Fibroblast of lung (primary cell): ENCODE measurements around the gene MICAL3. TPM values are rescaled to one million over a fixed set of nuclear protein-coding genes. Genes with fewer than 3 reads are reported as not detected.
"Not testable (repeated sequence)": the region's sequence is repeated elsewhere in the genome, so short reads cannot be mapped to it uniquely, and the experiment has no call there.

Source experiments
- DNase-seq, 2 donors: peaks; one replicate each; pipeline versions ENCODE4 v3.0.0 to v3.0.0-alpha.2; 2010; ENCODE audit warnings: low read depth in 2 of 2
- H2AFZ ChIP-seq: 2 replicates; pipeline ENCODE4 v1.5.1; 2012; ENCODE audit warnings: low read length, control low read depth, inconsistent platforms
- H3K27ac ChIP-seq: 2 replicates; pipeline ENCODE4 v1.5.1; 2011; ENCODE audit warnings: low read length, control low read depth; ENCODE audit not compliant: insufficient read depth
- H3K27me3 ChIP-seq: 2 replicates; pipeline ENCODE4 v1.5.1; 2011; ENCODE audit warnings: mild to moderate bottlenecking, low read length; ENCODE audit not compliant: control insufficient read depth, insufficient read depth
- H3K36me3 ChIP-seq: 2 replicates; pipeline ENCODE4 v1.5.1; 2011; ENCODE audit warnings: low read length; ENCODE audit not compliant: control insufficient read depth, insufficient read depth
- H3K4me1 ChIP-seq: 2 replicates; pipeline ENCODE4 v1.5.1; 2011; ENCODE audit warnings: low read length; ENCODE audit not compliant: control insufficient read depth, insufficient read depth; ENCODE audit errors: extremely low read depth
- H3K4me2 ChIP-seq: 2 replicates; pipeline ENCODE4 v1.5.1; 2011; ENCODE audit warnings: low read length, control low read depth; ENCODE audit not compliant: insufficient read depth; ENCODE audit errors: extremely low read depth
- H3K4me3 ChIP-seq, 4 experiments: fragments of 200-600 bp in 1 of 4; sonication (generic) in 1 of 4; replicated peaks in 1 of 4; 2 replicates each; pipeline ENCODE4 v1.5.1; 2011 to 2016; ENCODE audit warnings: low read length in 4 of 4, low read depth in 3 of 4, mild to moderate bottlenecking in 3 of 4, control low read depth in 2 of 4, inconsistent platforms in 1 of 4, mixed read lengths in 1 of 4; ENCODE audit not compliant: insufficient read depth in 1 of 4; ENCODE audit errors: control extremely low read depth in 1 of 4
- H3K79me2 ChIP-seq: 2 replicates; pipeline ENCODE4 v1.5.1; 2012; ENCODE audit warnings: mild to moderate bottlenecking, low read length, inconsistent platforms; ENCODE audit not compliant: control insufficient read depth, insufficient read depth
- H3K9ac ChIP-seq: 2 replicates; pipeline ENCODE4 v1.5.1; 2011; ENCODE audit warnings: mild to moderate bottlenecking, low read length, control low read depth; ENCODE audit not compliant: insufficient read depth
- H3K9me3 ChIP-seq: 2 replicates; pipeline ENCODE4 v1.5.1; 2012; ENCODE audit warnings: low read depth, low read length; ENCODE audit not compliant: control insufficient read depth, insufficient read depth
- H4K20me1 ChIP-seq: 2 replicates; pipeline ENCODE4 v1.5.1; 2011; ENCODE audit warnings: low read length; ENCODE audit not compliant: control insufficient read depth, insufficient read depth; ENCODE audit errors: extremely low read depth
- EZH2 ChIP-seq: IDR thresholded peaks from 2 replicates; pipeline ENCODE4 v1.5.1; 2012; ENCODE audit warnings: low read length, control low read depth, mild to moderate bottlenecking; ENCODE audit errors: missing control alignments
- polyA plus RNA-seq, 2 donors: library from polyadenylated mRNA; depleted of rRNA in 1 of 2; stranded (reverse) in 1 of 2; unstranded in 1 of 2; fragments of >200 nt; gene quantifications; 2 replicates each; pipeline ENCODE4 v1.2.1, GENCODE V29; 2011 to 2012; ENCODE audit warnings: missing spikeins in 1 of 2
- total RNA-seq: library from RNA; depleted of rRNA; stranded (reverse); fragments of >200 nt; gene quantifications from 2 replicates; pipeline ENCODE4 v1.2.1, GENCODE V29; 2014
- TF ChIP-seq, protein P1 (sequence below), 2 donors: IDR thresholded peaks in 1 of 2; conservative IDR thresholded peaks in 1 of 2; 1 replicate in 1 of 2; 2 replicates in 1 of 2; pipeline ENCODE4 v1.5.1; 2011 to 2012; ENCODE audit warnings: low read length in 2 of 2, control low read depth in 1 of 2, inconsistent platforms in 1 of 2, low read depth in 1 of 2, mild to moderate bottlenecking in 1 of 2

The MICAL3 gene
- total and polyA plus RNA-seq, 2 donors (not counting 1 experiment from before 2014, with no cell fraction given) = 10.8 to 22.6 TPM

DNA sequence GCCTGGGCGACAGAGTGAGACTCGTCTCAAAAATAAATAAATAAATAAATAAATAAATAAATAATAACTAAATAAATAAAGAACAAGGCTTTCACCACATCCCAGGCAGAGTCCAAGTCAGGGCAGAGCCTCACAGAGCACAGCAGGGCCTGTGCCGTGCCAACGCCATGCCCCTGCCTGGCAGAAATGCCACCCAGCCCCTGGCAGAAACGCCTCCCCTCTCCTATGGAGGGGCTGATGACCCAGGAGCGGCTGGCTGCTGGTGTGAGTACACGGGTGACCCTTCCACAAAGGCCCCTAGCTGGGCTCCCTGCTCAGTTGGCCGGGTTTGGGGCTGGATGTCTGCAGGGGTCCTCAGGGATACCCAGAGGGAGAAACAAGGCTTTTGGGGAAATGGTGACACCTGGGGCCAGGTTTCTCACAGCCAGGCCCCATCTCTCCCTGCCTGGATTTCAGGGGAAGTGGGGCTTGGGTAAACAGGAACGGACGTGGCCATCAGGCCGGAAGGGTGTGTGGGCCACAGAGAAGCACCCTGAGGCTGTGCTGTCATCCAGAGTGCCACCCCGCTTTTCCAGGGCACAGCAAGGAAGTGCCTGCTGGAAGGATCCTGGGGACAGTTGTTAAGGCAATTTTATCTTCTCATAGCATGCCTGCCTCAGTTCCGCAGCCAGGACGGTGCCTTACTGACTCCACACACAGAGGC lies 255.2 kb downstream of the MICAL3 start:
- Histone ChIP-seq H3K27ac (no peak overlapping the region), H3K9ac (no peak overlapping the region), H3K4me2 (no peak overlapping the region), H3K36me3 (no peaks in the 10 kb centered on the region), H4K20me1 (no peaks in the 10 kb centered on the region), H3K4me1 (peaks cover 11% of the 10 kb centered on the region), H3K4me3 (no peak overlapping the region), H3K27me3 (no peaks in the 10 kb centered on the region), H3K79me2 (no peaks in the 10 kb centered on the region), H2AFZ (no peak overlapping the region), H3K9me3 (no peaks in the 10 kb centered on the region)
- no peak for TF ChIP-seq EZH2
- no peak for DNase-seq

DNA sequence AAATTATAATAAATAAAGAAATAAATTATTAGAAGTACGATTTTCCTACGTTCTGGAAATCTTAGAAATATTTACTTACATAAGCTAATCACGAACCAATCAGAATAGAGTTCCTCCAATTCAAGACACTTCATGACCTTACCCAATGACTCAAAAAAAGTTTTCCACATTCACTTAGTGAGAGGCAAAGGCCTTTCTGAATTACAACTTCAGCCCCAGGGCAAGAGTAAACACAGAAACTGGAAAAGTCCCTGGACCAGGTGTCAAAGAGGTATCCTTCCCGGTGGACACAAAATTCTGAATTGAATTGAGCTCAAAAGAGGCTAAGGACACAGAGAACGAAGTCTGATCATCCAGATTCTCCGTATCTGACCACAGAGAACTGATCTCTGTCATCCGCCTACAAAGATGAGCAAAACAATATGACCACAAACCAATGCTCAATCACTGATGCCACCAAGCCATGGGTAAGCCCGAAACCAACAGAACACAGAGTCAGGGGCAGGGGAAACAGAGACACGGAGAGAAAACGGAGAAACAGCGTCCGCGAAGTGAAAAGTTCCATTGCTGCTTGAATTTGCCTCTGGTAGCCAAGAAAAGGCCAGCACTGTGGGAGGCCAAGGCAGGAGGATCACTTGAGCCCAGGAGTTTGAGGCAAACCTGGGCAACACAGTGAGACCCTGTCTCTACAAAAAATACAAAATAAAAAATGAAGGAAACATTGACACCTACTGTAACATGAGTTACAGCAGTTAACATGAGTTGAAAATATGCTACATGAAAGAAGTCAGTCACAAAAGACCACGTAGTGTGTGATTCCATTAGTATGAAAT lies 256.9 kb downstream of the MICAL3 start:
- TF ChIP-seq, protein P1, sequence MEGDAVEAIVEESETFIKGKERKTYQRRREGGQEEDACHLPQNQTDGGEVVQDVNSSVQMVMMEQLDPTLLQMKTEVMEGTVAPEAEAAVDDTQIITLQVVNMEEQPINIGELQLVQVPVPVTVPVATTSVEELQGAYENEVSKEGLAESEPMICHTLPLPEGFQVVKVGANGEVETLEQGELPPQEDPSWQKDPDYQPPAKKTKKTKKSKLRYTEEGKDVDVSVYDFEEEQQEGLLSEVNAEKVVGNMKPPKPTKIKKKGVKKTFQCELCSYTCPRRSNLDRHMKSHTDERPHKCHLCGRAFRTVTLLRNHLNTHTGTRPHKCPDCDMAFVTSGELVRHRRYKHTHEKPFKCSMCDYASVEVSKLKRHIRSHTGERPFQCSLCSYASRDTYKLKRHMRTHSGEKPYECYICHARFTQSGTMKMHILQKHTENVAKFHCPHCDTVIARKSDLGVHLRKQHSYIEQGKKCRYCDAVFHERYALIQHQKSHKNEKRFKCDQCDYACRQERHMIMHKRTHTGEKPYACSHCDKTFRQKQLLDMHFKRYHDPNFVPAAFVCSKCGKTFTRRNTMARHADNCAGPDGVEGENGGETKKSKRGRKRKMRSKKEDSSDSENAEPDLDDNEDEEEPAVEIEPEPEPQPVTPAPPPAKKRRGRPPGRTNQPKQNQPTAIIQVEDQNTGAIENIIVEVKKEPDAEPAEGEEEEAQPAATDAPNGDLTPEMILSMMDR (conservative IDR thresholded peaks at IDR 0.05 in 1 of 2, IDR thresholded peaks at IDR 0.05 in 1 of 2; ENCODE audit: low read depth in 1 of 2, low read length in 2 of 2) = no peak
- TF ChIP-seq EZH2 = no peak
- Histone ChIP-seq H3K36me3 (no peaks in the 10 kb centered on the region), H4K20me1 (no peaks in the 10 kb centered on the region), H3K79me2 (no peaks in the 10 kb centered on the region), H3K9me3 (no peaks in the 10 kb centered on the region), H3K4me1 (peaks cover 2% of the 10 kb centered on the region), H3K4me3 (no peak overlapping the region), H3K27ac (no peak overlapping the region), H3K9ac (no peak overlapping the region), H3K27me3 (no peaks in the 10 kb centered on the region), H2AFZ (no peak overlapping the region), H3K4me2 (no peak overlapping the region)
- no peak for DNase-seq

DNA sequence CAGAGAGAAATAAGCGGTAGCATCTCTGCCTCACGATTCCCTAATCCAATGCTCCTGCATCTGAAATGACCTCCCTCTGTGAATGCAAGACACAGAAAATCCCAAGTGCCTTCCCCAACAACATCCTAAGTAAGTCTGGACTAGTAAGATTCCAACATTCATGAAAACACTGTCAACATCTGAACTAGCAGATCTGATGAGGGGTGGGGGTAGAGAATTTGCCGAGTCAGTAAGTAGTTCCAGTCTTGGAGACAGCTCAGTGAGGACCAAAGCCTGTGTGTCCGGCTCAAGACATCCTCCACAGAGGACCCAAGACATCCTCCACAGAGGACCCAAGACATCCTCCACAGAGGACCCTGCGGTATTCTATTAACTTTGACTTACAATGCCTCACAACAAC lies 259.5 kb downstream of the MICAL3 start:
- not testable (repeated sequence) for H3K27ac ChIP-seq, H3K9ac ChIP-seq, H4K20me1 ChIP-seq, H3K27me3 ChIP-seq, H3K9me3 ChIP-seq, H3K36me3 ChIP-seq, H3K79me2 ChIP-seq, H3K4me2 ChIP-seq, H2AFZ ChIP-seq, DNase-seq, H3K4me1 ChIP-seq, H3K4me3 ChIP-seq

DNA sequence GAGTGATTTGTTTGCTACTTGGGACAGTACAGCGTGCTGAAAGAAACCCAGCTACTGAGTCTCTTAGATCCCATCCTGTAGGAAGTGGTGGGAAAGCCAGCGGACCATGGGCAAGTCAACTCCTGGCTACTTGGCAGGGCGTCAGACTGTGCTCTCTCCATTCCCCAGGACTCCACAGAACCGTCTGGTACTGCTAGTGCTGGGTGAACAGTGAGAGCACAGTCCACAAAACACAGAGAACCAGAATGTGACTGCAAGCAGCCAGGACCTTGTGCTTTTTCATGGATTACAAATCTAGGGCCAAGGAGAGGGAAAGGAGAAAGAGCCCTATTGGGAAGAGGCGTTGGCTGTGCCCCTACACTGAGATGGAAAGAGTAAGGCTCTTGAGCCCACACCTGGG lies 260.3 kb downstream of the MICAL3 start:
- no peak for DNase-seq
- H3K79me2 ChIP-seq = no peaks in the 10 kb centered on the region
- TF ChIP-seq, protein P1 (conservative IDR thresholded peaks at IDR 0.05 in 1 of 2, IDR thresholded peaks at IDR 0.05 in 1 of 2; ENCODE audit: low read depth in 1 of 2, low read length in 2 of 2) = no peak
- no peak for TF ChIP-seq EZH2
- H3K4me3 ChIP-seq = no peak overlapping the region
- no peak overlapping the region for H3K9ac ChIP-seq
- H3K27ac ChIP-seq = no peak overlapping the region
- no peaks in the 10 kb centered on the region for H3K9me3 ChIP-seq
- no peak overlapping the region for H3K4me2 ChIP-seq
- H3K36me3 ChIP-seq = no peaks in the 10 kb centered on the region
- H3K27me3 ChIP-seq = no peaks in the 10 kb centered on the region
- no peak overlapping the region for H2AFZ ChIP-seq
- no peaks in the 10 kb centered on the region for H4K20me1 ChIP-seq
- H3K4me1 ChIP-seq = no peaks in the 10 kb centered on the region

DNA sequence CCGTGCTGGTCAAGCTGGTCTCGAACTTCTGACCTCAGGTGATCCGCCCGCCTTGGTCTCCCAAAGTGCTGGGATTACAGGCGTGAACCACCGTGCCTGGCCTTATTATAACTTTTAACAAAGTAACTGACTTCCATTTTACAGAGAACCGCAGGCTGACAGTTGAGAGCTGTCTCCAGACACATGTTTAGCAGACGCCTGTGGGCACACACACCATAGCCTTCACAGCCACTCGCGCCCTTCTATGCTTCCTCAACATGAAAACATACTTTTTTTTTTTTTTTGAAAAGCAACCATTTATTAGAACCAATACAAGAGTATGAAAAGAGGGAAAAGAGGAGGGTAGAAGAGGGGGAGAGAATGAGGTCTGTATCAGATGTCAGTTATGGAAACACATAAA lies 260.9 kb downstream of the MICAL3 start:
- H3K4me1 ChIP-seq, H3K36me3 ChIP-seq, H3K79me2 ChIP-seq, H3K27me3 ChIP-seq, H2AFZ ChIP-seq, H3K27ac ChIP-seq, H3K9me3 ChIP-seq, DNase-seq, H3K9ac ChIP-seq, H3K4me3 ChIP-seq, H3K4me2 ChIP-seq, H4K20me1 ChIP-seq: not testable (repeated sequence)
